Suprapubic skin (tissue), 4 donors: ENCODE measurements around the gene PXMP2.

Source experiments
- CTCF ChIP-seq, 2 donors: fragments of 200-600 bp in 1 of 2; fragments of 450-650 bp in 1 of 2; sonication (generic) in 1 of 2; IDR thresholded peaks; one replicate each; pipeline ENCODE4 v1.5.1; 2016 to 2019; ENCODE audit warnings: antibody characterized with exemption in 2 of 2, mild to moderate bottlenecking in 1 of 2, moderate library complexity in 1 of 2
- POLR2A ChIP-seq, 2 donors: fragments of 450-650 bp; IDR thresholded peaks; one replicate each; pipeline ENCODE4 v1.6.1; 2017; ENCODE audit warnings: antibody characterized with exemption in 2 of 2, mild to moderate bottlenecking in 2 of 2, moderate library complexity in 2 of 2
- POLR2AphosphoS5 ChIP-seq, 3 donors: sonication (generic); formaldehyde crosslinking; IDR thresholded peaks; one replicate each; pipeline ENCODE4 v1.6.1; 2017; ENCODE audit warnings: antibody characterized with exemption in 3 of 3

GRCh38 chr12:132736913-132737312, 49.5 kb downstream of the PXMP2 start:
- TF ChIP-seq CTCF (IDR thresholded peaks at IDR 0.05) = no peak
- TF ChIP-seq POLR2AphosphoS5 (IDR thresholded peaks at IDR 0.05) = no peak
- TF ChIP-seq POLR2A (IDR thresholded peaks at IDR 0.05) = no peak
